HL-60 (cell line): Measurements from ENCODE around the gene NR2F1-AS1.
"Not testable (repeated sequence)": the region's sequence is repeated elsewhere in the genome, so short reads cannot be mapped to it uniquely, and the experiment has no call there.

ENCODE experiments used
- DNase-seq, 2 experiments: peaks; one replicate each; pipeline ENCODE4 v3.0.0-alpha.2; 2010 to 2020; ENCODE audit warnings: low read depth in 1 of 2, low spot score in 1 of 2
- H3K27ac ChIP-seq: fragments of 250-450 bp; sonication (Bioruptor Pico); replicated peaks from 2 replicates; pipeline ENCODE4 v1.5.1; 2020; ENCODE audit warnings: mild to moderate bottlenecking, moderate library complexity
- H3K27me3 ChIP-seq: fragments of 250-450 bp; sonication (Bioruptor Pico); 2 replicates; pipeline ENCODE4 v1.5.1; 2021; ENCODE audit warnings: mild to moderate bottlenecking, moderate library complexity; ENCODE audit not compliant: insufficient read depth, poor library complexity, severe bottlenecking
- H3K4me3 ChIP-seq: replicated peaks from 2 replicates; pipeline ENCODE4 v1.5.1; 2011; ENCODE audit warnings: mild to moderate bottlenecking, control low read depth, low read length; ENCODE audit not compliant: insufficient read depth
- CTCF ChIP-seq: IDR thresholded peaks from one replicate; pipeline ENCODE4 v1.5.1; 2011; ENCODE audit warnings: low read length, control low read depth, inconsistent platforms; ENCODE audit not compliant: insufficient read depth
- GABPA ChIP-seq: IDR thresholded peaks from 2 replicates; pipeline ENCODE4 v1.6.1; 2012; ENCODE audit warnings: low read depth
- POLR2AphosphoS5 ChIP-seq: IDR thresholded peaks from 2 replicates; pipeline ENCODE4 v1.6.1; 2012; ENCODE audit warnings: low read depth
- REST ChIP-seq: IDR thresholded peaks from 2 replicates; pipeline ENCODE4 v1.6.1; 2012; ENCODE audit warnings: low read depth; ENCODE audit not compliant: insufficient replicate concordance
- SPI1 ChIP-seq: IDR thresholded peaks from 2 replicates; pipeline ENCODE4 v1.6.1; 2012; ENCODE audit warnings: low read depth, mild to moderate bottlenecking, borderline replicate concordance

NR2F1-AS1 gene

GRCh38 chr5:93511445-93511844, 69.6 kb downstream of the NR2F1-AS1 start:
- no peak for DNase-seq
- Histone ChIP-seq H3K27me3 (no peaks in the 10 kb centered on the region), H3K4me3 (no peak overlapping the region), H3K27ac (no peak overlapping the region)
- TF ChIP-seq CTCF = no peak
- TF ChIP-seq POLR2AphosphoS5 = no peak
- no peak for TF ChIP-seq SPI1
- TF ChIP-seq GABPA = no peak
- no peak for TF ChIP-seq REST

- DNase-seq = no peak
- no peak overlapping the region for H3K4me3 ChIP-seq
- TF ChIP-seq SPI1 (no peak), CTCF (no peak), GABPA (no peak), POLR2AphosphoS5 (no peak), REST (no peak)
- no peaks in the 10 kb centered on the region for H3K27me3 ChIP-seq
- H3K27ac ChIP-seq = no peak overlapping the region
Observed at GRCh38 chr5:93510626-93511380, 70.2 kb downstream of the NR2F1-AS1 start.

- not testable (repeated sequence) for H3K27me3 ChIP-seq, DNase-seq, H3K27ac ChIP-seq, H3K4me3 ChIP-seq
Observed at GRCh38 chr5:93505553-93505952, 75.5 kb downstream of the NR2F1-AS1 start.

- DNase-seq = no peak
- TF ChIP-seq REST = no peak
- no peak for TF ChIP-seq POLR2AphosphoS5
- TF ChIP-seq SPI1 = no peak
- TF ChIP-seq GABPA = no peak
- no peak for TF ChIP-seq CTCF
- Histone ChIP-seq H3K27me3 (no peaks in the 10 kb centered on the region), H3K4me3 (no peak overlapping the region), H3K27ac (no peak overlapping the region)
Observed at GRCh38 chr5:93503598-93504067, 77.4 kb downstream of the NR2F1-AS1 start.
